Sigmoid colon (tissue), 4 donors: Measurements from ENCODE around the gene GCH1.

Experiments used
- EP300 ChIP-seq, 4 donors: sonication (generic); formaldehyde crosslinking; IDR thresholded peaks; one replicate each; pipeline ENCODE4 v1.6.1; 2017; ENCODE audit warnings: antibody characterized with exemption in 4 of 4
- POLR2A ChIP-seq, 2 donors: fragments of 450-650 bp; IDR thresholded peaks; one replicate each; pipeline ENCODE4 v1.6.1; 2016; ENCODE audit warnings: antibody characterized with exemption in 2 of 2, mild to moderate bottlenecking in 2 of 2, moderate library complexity in 2 of 2
- POLR2AphosphoS5 ChIP-seq, 4 donors: sonication (generic); formaldehyde crosslinking; IDR thresholded peaks; one replicate each; pipeline ENCODE4 v1.6.1; 2017; ENCODE audit warnings: antibody characterized with exemption in 4 of 4
- TF ChIP-seq, protein P1 (sequence below), 4 experiments: fragments of 450-650 bp in 3 of 4; fragments of 200-600 bp in 1 of 4; IDR thresholded peaks; one replicate each; pipeline ENCODE4 v1.5.1; 2016 to 2019; ENCODE audit warnings: antibody characterized with exemption in 4 of 4, mild to moderate bottlenecking in 3 of 4, moderate library complexity in 2 of 4

DNA sequence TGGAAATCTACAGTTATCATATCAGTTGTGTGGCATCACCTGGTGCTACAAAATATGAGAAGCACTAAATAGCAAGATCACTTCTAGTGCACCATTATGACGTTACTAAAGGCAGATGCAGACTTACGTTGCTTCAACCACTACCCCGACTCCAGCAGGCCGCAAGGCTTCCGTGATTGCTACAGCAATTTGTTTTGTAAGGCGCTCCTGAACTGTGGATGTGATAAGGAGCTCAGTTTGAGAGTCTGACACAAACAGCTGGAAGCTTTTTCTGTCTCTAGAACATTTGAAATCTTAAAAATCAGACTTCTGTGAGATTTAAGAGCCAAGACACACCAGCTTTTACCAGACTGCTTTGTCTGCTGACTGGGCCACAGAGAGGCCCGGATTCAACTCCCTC lies 57.0 kb downstream of the GCH1 start:
- TF ChIP-seq, protein P1, sequence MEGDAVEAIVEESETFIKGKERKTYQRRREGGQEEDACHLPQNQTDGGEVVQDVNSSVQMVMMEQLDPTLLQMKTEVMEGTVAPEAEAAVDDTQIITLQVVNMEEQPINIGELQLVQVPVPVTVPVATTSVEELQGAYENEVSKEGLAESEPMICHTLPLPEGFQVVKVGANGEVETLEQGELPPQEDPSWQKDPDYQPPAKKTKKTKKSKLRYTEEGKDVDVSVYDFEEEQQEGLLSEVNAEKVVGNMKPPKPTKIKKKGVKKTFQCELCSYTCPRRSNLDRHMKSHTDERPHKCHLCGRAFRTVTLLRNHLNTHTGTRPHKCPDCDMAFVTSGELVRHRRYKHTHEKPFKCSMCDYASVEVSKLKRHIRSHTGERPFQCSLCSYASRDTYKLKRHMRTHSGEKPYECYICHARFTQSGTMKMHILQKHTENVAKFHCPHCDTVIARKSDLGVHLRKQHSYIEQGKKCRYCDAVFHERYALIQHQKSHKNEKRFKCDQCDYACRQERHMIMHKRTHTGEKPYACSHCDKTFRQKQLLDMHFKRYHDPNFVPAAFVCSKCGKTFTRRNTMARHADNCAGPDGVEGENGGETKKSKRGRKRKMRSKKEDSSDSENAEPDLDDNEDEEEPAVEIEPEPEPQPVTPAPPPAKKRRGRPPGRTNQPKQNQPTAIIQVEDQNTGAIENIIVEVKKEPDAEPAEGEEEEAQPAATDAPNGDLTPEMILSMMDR (IDR thresholded peaks at IDR 0.05), result no peak
- TF ChIP-seq POLR2A (IDR thresholded peaks at IDR 0.05) (no peak), POLR2AphosphoS5 (IDR thresholded peaks at IDR 0.05) (no peak), EP300 (IDR thresholded peaks at IDR 0.05) (no peak)
